Fibroblast of villous mesenchyme (primary cell): Measurements from ENCODE around the gene INSYN1. TPM values are rescaled to one million over a fixed set of nuclear protein-coding genes. Genes with fewer than 3 reads are reported as not detected.
"Not testable (repeated sequence)": the region's sequence is repeated elsewhere in the genome, so short reads cannot be mapped to it uniquely, and the experiment has no call there.

Source experiments
- DNase-seq: peaks from one replicate; pipeline ENCODE4 v3.0.0-alpha.2; 2010; ENCODE audit warnings: low read depth
- H3K4me3 ChIP-seq: 2 replicates; pipeline ENCODE4 v1.5.1; 2011; ENCODE audit warnings: low read depth, mild to moderate bottlenecking, low read length
- CTCF ChIP-seq: IDR thresholded peaks from 2 replicates; pipeline ENCODE4 v1.5.1; 2012; ENCODE audit warnings: low read depth, mild to moderate bottlenecking, low read length; ENCODE audit not compliant: insufficient read depth
- total RNA-seq: library from RNA; depleted of rRNA; stranded (reverse); fragments of >200 nt; gene quantifications from 2 replicates; pipeline ENCODE4 v1.2.3, GENCODE V29; 2012

INSYN1 gene
- total RNA-seq, 1 donor = under 0.01 TPM

DNA sequence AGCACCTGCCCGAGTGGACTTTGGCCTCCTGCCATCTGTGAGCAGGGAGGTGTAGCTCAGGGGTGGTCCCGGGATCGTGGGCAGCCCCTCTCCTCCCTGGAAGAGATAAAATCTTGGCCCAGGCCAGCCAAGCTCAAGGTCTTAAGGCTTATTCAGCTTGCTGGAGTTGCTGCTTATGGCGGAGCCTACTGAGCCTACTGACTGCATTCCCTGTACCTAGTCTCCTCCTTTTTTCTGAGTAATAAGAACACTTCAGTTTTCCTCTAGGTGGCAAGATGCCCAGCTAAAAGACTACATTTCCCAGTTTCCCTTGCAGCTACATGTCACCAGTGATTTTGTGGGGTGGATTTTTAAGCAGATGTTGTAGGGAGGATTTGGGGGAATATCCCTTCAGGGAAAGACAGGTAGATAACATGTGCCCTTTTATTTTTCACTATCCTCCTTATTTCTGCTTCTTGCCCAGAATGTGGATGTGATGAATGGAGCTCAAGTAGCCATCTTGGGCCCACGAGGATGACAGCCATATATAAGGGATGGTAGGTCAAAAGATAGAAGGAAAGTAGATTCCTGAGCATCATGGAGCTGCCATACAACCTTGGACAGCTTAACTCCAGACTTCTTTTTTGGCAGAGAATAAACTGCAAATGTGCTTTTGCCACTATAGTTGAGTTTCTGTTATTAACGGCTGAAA is 41.4 kb upstream of the INSYN1 start:
- no peak for TF ChIP-seq CTCF
- no peak overlapping the region for H3K4me3 ChIP-seq
- no peak for DNase-seq

GRCh38 chr15:73792899-73793541 is 39.9 kb upstream of the INSYN1 start:
- not testable (repeated sequence) for H3K4me3 ChIP-seq, DNase-seq

DNA sequence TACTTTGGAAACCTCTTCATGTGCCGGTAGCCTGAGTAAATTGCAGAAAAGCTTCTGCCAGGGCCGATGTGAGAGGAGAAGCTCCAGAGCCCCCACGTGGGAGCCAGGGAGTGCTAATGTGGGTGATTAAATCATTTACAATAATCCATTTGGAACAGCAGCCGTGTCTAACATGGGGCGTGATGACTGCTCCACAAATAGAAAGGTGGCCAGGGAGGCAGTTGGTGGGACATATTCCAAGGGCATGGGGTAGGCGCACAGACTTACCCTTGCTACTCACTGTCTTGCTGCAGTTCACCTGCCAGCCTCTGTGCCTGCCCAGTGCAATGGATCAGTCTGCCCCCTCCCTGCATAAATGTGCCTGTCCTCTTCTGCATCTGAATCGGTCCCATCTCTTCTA is 39.3 kb upstream of the INSYN1 start:
- H3K4me3 ChIP-seq = no peak overlapping the region
- DNase-seq = no peak
- TF ChIP-seq CTCF = no peak

GRCh38 chr15:73789521-73790240 is 36.5 kb upstream of the INSYN1 start:
- DNase-seq = no peak
- no peak overlapping the region for H3K4me3 ChIP-seq
- TF ChIP-seq CTCF = no peak

GRCh38 chr15:73787621-73788020 is 34.5 kb upstream of the INSYN1 start:
- no peak for TF ChIP-seq CTCF
- H3K4me3 ChIP-seq = no peak overlapping the region
- no peak for DNase-seq

GRCh38 chr15:73786538-73786937 is 33.4 kb upstream of the INSYN1 start:
- TF ChIP-seq CTCF = no peak
- no peak for DNase-seq
- no peak overlapping the region for H3K4me3 ChIP-seq

DNA sequence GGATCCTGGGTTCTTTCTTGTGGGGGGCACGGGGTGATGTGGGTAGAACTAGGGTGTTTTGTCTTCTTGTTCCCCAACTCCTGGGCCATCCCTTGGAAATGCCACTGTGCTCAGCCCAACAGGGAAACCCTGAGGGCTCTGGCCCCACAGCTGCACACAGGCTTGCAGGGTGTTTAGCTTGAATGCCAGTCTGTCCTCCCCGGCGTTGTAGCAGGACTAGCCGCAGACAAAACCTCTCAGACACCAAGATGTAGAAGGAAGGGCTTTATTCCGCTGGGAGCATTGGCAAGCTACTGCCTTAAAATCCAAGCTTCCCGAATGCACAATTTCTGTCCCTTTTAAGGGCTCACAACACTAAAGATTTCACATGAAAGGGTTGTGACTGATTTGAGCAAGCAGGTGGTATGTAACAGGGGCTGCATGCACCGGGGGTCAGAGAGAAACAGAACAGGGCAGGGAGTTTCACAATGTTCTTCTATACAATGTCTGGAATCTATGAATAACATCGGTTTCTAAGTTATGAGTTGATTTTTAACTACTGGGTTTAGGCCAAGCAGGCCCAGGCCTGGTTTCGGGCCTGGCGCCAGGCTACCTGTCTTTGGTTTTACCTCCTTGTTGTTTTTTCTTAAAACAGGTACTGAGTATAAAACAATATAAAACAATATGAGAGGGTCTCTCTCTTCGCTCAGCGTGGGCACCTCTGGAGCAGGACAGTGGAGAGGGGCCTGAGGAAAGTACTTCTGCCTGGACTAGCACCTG is 32.3 kb upstream of the INSYN1 start:
- DNase-seq, H3K4me3 ChIP-seq: not testable (repeated sequence)
